HepG2 (cell line): Measurements from ENCODE around the gene CTU1. TPM values are rescaled to one million over a fixed set of nuclear protein-coding genes. Genes with fewer than 3 reads are reported as not detected.

Experiments used
- ATAC-seq: fragments of 200-7000 bp; cut with Tn5 transposase; 3 replicates; pipeline ENCODE4 v1.9.1; 2020; ENCODE audit warnings: mild to moderate bottlenecking, moderate library complexity
- BruUV-seq: library from RNA; stranded (reverse); fragments of 400-500 nt; replicated peaks from 2 replicates; lab custom pipeline; 2021; lab: Mats Ljungman, UMichigan
- CTCF ChIA-PET: fragments of 300-600 bp; formaldehyde crosslinking; extraction: SDS; loops from one replicate; lab custom pipeline; 2021; ENCODE audit warnings: low total read pairs, inconsistent platforms, low intra/inter-chr PET ratio; lab: Yijun Ruan, JAX
- POLR2A ChIA-PET: fragments of 350-600 bp; sonication (Branson Sonifier 250); formaldehyde crosslinking; loops from one replicate; lab custom pipeline; 2020; ENCODE audit warnings: antibody characterized with exemption, inconsistent platforms; lab: Yijun Ruan, JAX
- DNase-seq: peaks from one replicate; pipeline ENCODE4 v3.0.0-alpha.2; 2015; ENCODE audit warnings: low spot score
- FAIRE-seq: peaks from 3 replicates; lab custom pipeline; 2011; peaks lifted over from hg19 to GRCh38; lab: Jason Lieb, UNC
- H2AFZ ChIP-seq: one replicate; pipeline ENCODE4 v1.6.1; 2011; ENCODE audit warnings: low read length, inconsistent platforms
- H3K27ac ChIP-seq: fragments of 300-600 bp; 3 replicates; pipeline ENCODE4 v1.8.0; 2011; ENCODE audit warnings: mixed run types, mild to moderate bottlenecking, mixed read lengths, low read length, inconsistent platforms; ENCODE audit not compliant: insufficient read depth; ENCODE audit errors: extremely low read length
- H3K27me3 ChIP-seq, 2 experiments: fragments of 200-600 bp in 1 of 2; 2 replicates in 1 of 2; 3 replicates in 1 of 2; pipeline versions ENCODE4 v1.6.0 to v1.8.0; 2011; ENCODE audit warnings: low read length in 2 of 2, mild to moderate bottlenecking in 2 of 2, moderate library complexity in 2 of 2, inconsistent platforms in 1 of 2; ENCODE audit not compliant: insufficient read depth in 2 of 2, control insufficient read depth in 1 of 2
- H3K36me3 ChIP-seq, 2 experiments: fragments of 200-600 bp in 1 of 2; replicated peaks in 1 of 2; 2 replicates in 1 of 2; 3 replicates in 1 of 2; pipeline versions ENCODE4 v1.5.1 to v1.8.0; 2011; ENCODE audit warnings: low read length in 2 of 2, inconsistent platforms in 1 of 2; ENCODE audit not compliant: insufficient read depth in 2 of 2, control insufficient read depth in 1 of 2
- H3K4me1 ChIP-seq: 2 replicates; pipeline ENCODE4 v1.5.1; 2012; ENCODE audit warnings: low read length, inconsistent platforms; ENCODE audit not compliant: insufficient read depth
- H3K4me2 ChIP-seq: 2 replicates; pipeline ENCODE4 v1.6.0; 2011; ENCODE audit warnings: low read depth, low read length, inconsistent platforms
- H3K4me3 ChIP-seq, 3 experiments: fragments of 200-600 bp in 1 of 3; sonication (generic), shearing (Covaris generic) in 1 of 3; replicated peaks in 1 of 3; 2 replicates each; pipeline ENCODE4 v1.5.1; 2011 to 2016; ENCODE audit warnings: low read length in 3 of 3, inconsistent platforms in 2 of 3, low read depth in 2 of 3, mild to moderate bottlenecking in 2 of 3, control low read depth in 1 of 3, mixed read lengths in 1 of 3; ENCODE audit not compliant: insufficient read depth in 1 of 3
- H3K79me2 ChIP-seq: one replicate; pipeline ENCODE4 v1.6.1; 2011; ENCODE audit warnings: low read length, inconsistent platforms; ENCODE audit not compliant: insufficient read depth
- H3K9ac ChIP-seq: 2 replicates; pipeline ENCODE4 v1.6.0; 2011; ENCODE audit warnings: mild to moderate bottlenecking, low read depth, low read length, inconsistent platforms; ENCODE audit not compliant: insufficient read depth
- H3K9me3 ChIP-seq: 2 replicates; pipeline ENCODE4 v1.5.1; 2012; ENCODE audit warnings: mild to moderate bottlenecking, low read length
- H4K20me1 ChIP-seq: 2 replicates; pipeline ENCODE4 v1.6.0; 2011; ENCODE audit warnings: inconsistent platforms, mild to moderate bottlenecking, low read length, moderate library complexity; ENCODE audit not compliant: insufficient read depth
- DDIT3 ChIP-seq: sonication (generic); formaldehyde crosslinking; IDR thresholded peaks from 2 replicates; pipeline ENCODE4 v1.4.0; 2020; ENCODE audit warnings: mild to moderate bottlenecking, missing genetic modification reagents
- DNMT3B ChIP-seq: conservative IDR thresholded peaks from 2 replicates; pipeline ENCODE4 v1.6.1; 2016; ENCODE audit warnings: missing biosample characterization, control low read depth
- EED ChIP-seq: sonication (generic); formaldehyde crosslinking; IDR thresholded peaks from 2 replicates; pipeline ENCODE4 v1.5.0; 2020; ENCODE audit warnings: mild to moderate bottlenecking, missing genetic modification reagents
- ETV5 ChIP-seq: IDR thresholded peaks from 2 replicates; pipeline ENCODE4 v1.6.1; 2018; ENCODE audit warnings: missing biosample characterization, missing genetic modification reagents, inconsistent platforms, borderline replicate concordance
- GATAD1 ChIP-seq: IDR thresholded peaks from 2 replicates; pipeline ENCODE4 v1.6.1; 2016; ENCODE audit warnings: missing genetic modification reagents, missing compliant biosample characterization
- HNRNPUL1 ChIP-seq: fragments of 200-400 bp; formaldehyde crosslinking; IDR thresholded peaks from 2 replicates; pipeline ENCODE4 v1.6.1; 2017; ENCODE audit warnings: low read depth, mild to moderate bottlenecking, low read length, moderate library complexity
- MAZ ChIP-seq, 2 experiments: sonication (generic) in 1 of 2; formaldehyde crosslinking in 1 of 2; IDR thresholded peaks; 2 replicates each; pipeline versions ENCODE4 v1.5.0 to v1.6.1; 2012 to 2020; ENCODE audit warnings: low read depth in 2 of 2, mild to moderate bottlenecking in 2 of 2, borderline replicate concordance in 1 of 2, improper control_type of control experiment in 1 of 2, low read length in 1 of 2, missing genetic modification reagents in 1 of 2, moderate library complexity in 1 of 2
- MYNN ChIP-seq: sonication (generic); formaldehyde crosslinking; IDR thresholded peaks from 2 replicates; pipeline ENCODE4 v1.4.0; 2020; ENCODE audit warnings: mild to moderate bottlenecking, low read depth, missing genetic modification reagents
- REST ChIP-seq, 2 experiments: IDR thresholded peaks; 2 replicates each; pipeline ENCODE4 v1.6.1; 2011 to 2012; ENCODE audit warnings: low read length in 2 of 2, borderline replicate concordance in 1 of 2, low read depth in 1 of 2, mild to moderate bottlenecking in 1 of 2, moderate library complexity in 1 of 2
- SMYD3 ChIP-seq: sonication (generic); formaldehyde crosslinking; IDR thresholded peaks from 2 replicates; pipeline ENCODE4 v1.8.1; 2023; ENCODE audit warnings: mild to moderate bottlenecking, missing genetic modification reagents
- TEAD3 ChIP-seq: optimal IDR thresholded peaks from 2 replicates; pipeline ENCODE3; 2016; ENCODE audit warnings: borderline replicate concordance
- ZBTB38 ChIP-seq: sonication (generic); formaldehyde crosslinking; IDR thresholded peaks from 2 replicates; pipeline ENCODE4 v1.5.1; 2020; ENCODE audit warnings: mild to moderate bottlenecking, missing genetic modification reagents
- ZNF224 ChIP-seq: sonication (generic); formaldehyde crosslinking; IDR thresholded peaks from 2 replicates; pipeline ENCODE4 v1.5.0; 2020; ENCODE audit warnings: mild to moderate bottlenecking, missing genetic modification reagents
- ZNF280B ChIP-seq: sonication (generic); formaldehyde crosslinking; IDR thresholded peaks from 2 replicates; pipeline ENCODE4 v1.5.0; 2020; ENCODE audit warnings: missing genetic modification reagents, mild to moderate bottlenecking, borderline replicate concordance
- ZNF784 ChIP-seq: sonication (generic); formaldehyde crosslinking; IDR thresholded peaks from 2 replicates; pipeline ENCODE4 v1.5.1; 2020; ENCODE audit warnings: missing genetic modification reagents, mild to moderate bottlenecking, borderline replicate concordance
- ZSCAN25 ChIP-seq: sonication (generic); formaldehyde crosslinking; IDR thresholded peaks from 2 replicates; pipeline ENCODE4 v1.8.0; 2022; ENCODE audit warnings: mild to moderate bottlenecking, missing genetic modification reagents
- WGBS: methylation state at CpG from one replicate; pipeline ENCODE4 v1.1.6; 2017; ENCODE audit warnings: low lambda C conversion rate; 5-methylcytosine and 5-hydroxymethylcytosine counted together
- in situ Hi-C: cut with HindIII; loops from 2 replicates; pipeline ENCODE4 v1.10.0; 2017; ENCODE audit warnings: low pct_unique_long_range_greater_than_20kb; ENCODE audit not compliant: extremely low pct_ligation_motif_present
- intact Hi-C: fragments of 100-400 bp; cut with micrococcal nuclease; formaldehyde crosslinking; loops from one replicate; pipeline ENCODE4 v1.10.0; 2022; ENCODE audit not compliant: unreplicated experiment
- polyA plus RNA-seq, 8 experiments: library from polyadenylated mRNA; depleted of rRNA in 3 of 8; stranded (reverse) in 7 of 8; unstranded in 1 of 8; fragments of >200 nt; fragmentation: Illumina TruSeq in 4 of 8; extraction: Trizol in 4 of 8; gene quantifications; 2 replicates each; pipeline versions ENCODE4 v1.2.1 to v1.2.3, GENCODE V29; 2011 to 2016; ENCODE audit warnings: low read depth in 4 of 8, missing spikeins in 1 of 8, mixed read lengths in 1 of 8; ENCODE audit not compliant: insufficient read depth in 1 of 8
- total RNA-seq, 5 experiments: library from RNA; depleted of rRNA; stranded (reverse); fragments of >200 nt; fragmentation: Illumina TruSeq; extraction: Trizol; gene quantifications; 2 replicates each; pipeline ENCODE4 v1.2.3, GENCODE V29; 2016; ENCODE audit warnings: low read depth in 1 of 5

The CTU1 gene
- total and polyA plus RNA-seq, 2 of the 13 experiments (the other 11 are each of a cell fraction or from before 2014, with no cell fraction given), result 1.9 to 2.9 TPM

GRCh38 chr19:51150627-51151026 is 42.4 kb upstream of the CTU1 start:
- TF ChIP-seq EED (CRISPR knock-in tag), result no peak
- no peak for TF ChIP-seq ZBTB38 (CRISPR knock-in tag)
- no peak for TF ChIP-seq ZNF224 (CRISPR knock-in tag)
- no peak for TF ChIP-seq ZNF784 (CRISPR knock-in tag)
- TF ChIP-seq MAZ (IDR thresholded peaks at IDR 0.05; ENCODE audit: borderline replicate concordance, low read depth, low read length), result no peak
- TF ChIP-seq MAZ (CRISPR knock-in tag; IDR thresholded peaks at IDR 0.05; ENCODE audit: low read depth), result no peak
- no peak for TF ChIP-seq MYNN (CRISPR knock-in tag)
- TF ChIP-seq SMYD3 (CRISPR knock-in tag), result no peak
- no peak for TF ChIP-seq GATAD1
- TF ChIP-seq TEAD3 (CRISPR knock-in tag), result no peak
- no peak for TF ChIP-seq ETV5 (CRISPR knock-in tag)
- no peak for TF ChIP-seq ZSCAN25
- TF ChIP-seq DNMT3B (CRISPR knock-in tag), result no peak
- TF ChIP-seq ZNF280B (CRISPR knock-in tag), result no peak
- TF ChIP-seq REST (IDR thresholded peaks at IDR 0.05; ENCODE audit: borderline replicate concordance in 1 of 2, low read depth in 1 of 2, low read length in 2 of 2), result no peak
- no peak for TF ChIP-seq DDIT3 (CRISPR knock-in tag)
- TF ChIP-seq HNRNPUL1, result no peak
- FAIRE-seq (no peak), ATAC-seq (no peak), DNase-seq (no peak)
- POLR2A ChIA-PET, result no interaction called here
- in situ Hi-C loops (loop anchor here (10.0 kb wide), 1 partner anchor 114 kb away; no protein-coding TSS in a partner anchor), intact Hi-C loops (no loop called here)
- CTCF ChIA-PET, result no interaction called here
- H3K79me2 ChIP-seq, result no peaks in the 10 kb centered on the region
- H3K9ac ChIP-seq, result no peak overlapping the region
- H3K36me3 ChIP-seq, result no peaks in the 10 kb centered on the region
- H3K27me3 ChIP-seq, result peaks cover 2 to 17% of the 10 kb centered on the region in 2 experiments; a peak in 3 of 5 replicates
- no TSS peak for BruUV-seq
- H3K9me3 ChIP-seq, result no peaks in the 10 kb centered on the region
- no peak overlapping the region for H2AFZ ChIP-seq
- no peak overlapping the region for H3K4me2 ChIP-seq
- no peaks in the 10 kb centered on the region for H4K20me1 ChIP-seq
- no peak overlapping the region for H3K4me3 ChIP-seq
- 0% methylated on average over 3 of the region's 3 CpGs for WGBS
- no peak overlapping the region for H3K27ac ChIP-seq
- H3K4me1 ChIP-seq, result no peaks in the 10 kb centered on the region
